Liver (tissue), 3 donors: ENCODE data around the gene RALGPS2.

Experiments used
- CTCF ChIP-seq: fragments of 150-350 bp; IDR thresholded peaks from 2 replicates; pipeline ENCODE4 v1.5.1; 2017; ENCODE audit warnings: improper control_type of control experiment, low read depth, low read length; ENCODE audit not compliant: missing input control
- JUND ChIP-seq, 2 donors: IDR thresholded peaks; 2 replicates each; pipeline ENCODE4 v1.6.1; 2016; ENCODE audit warnings: antibody characterized with exemption in 2 of 2
- RAD21 ChIP-seq, 2 donors: IDR thresholded peaks; 2 replicates each; pipeline ENCODE4 v1.6.1; 2016; ENCODE audit warnings: antibody characterized with exemption in 2 of 2, mild to moderate bottlenecking in 2 of 2
- REST ChIP-seq: IDR thresholded peaks from 2 replicates; pipeline ENCODE4 v1.6.1; 2016; ENCODE audit warnings: antibody characterized with exemption, mild to moderate bottlenecking
- donor health status: healthy.
- donor health status: healthy.

- TF ChIP-seq CTCF, result no peak
- no peak for TF ChIP-seq JUND (IDR thresholded peaks at IDR 0.05)
- TF ChIP-seq REST, result no peak
- TF ChIP-seq RAD21 (IDR thresholded peaks at IDR 0.05), result no peak
Observed at GRCh38 chr1:178682429-178682828, 42.6 kb upstream of the RALGPS2 start.
